HUES48 (cell line): ENCODE measurements around the gene RERE.

ENCODE experiments used
- H3K27ac ChIP-seq: one replicate; pipeline ENCODE4 v1.7.0; 2013; ENCODE audit warnings: low read depth, low read length, inconsistent platforms
- H3K27me3 ChIP-seq: 2 replicates; pipeline ENCODE4 v1.6.1; 2013; ENCODE audit warnings: mild to moderate bottlenecking, low read length; ENCODE audit not compliant: control insufficient read depth, insufficient read depth
- H3K36me3 ChIP-seq: 2 replicates; pipeline ENCODE4 v1.6.1; 2013; ENCODE audit warnings: low read length; ENCODE audit not compliant: control insufficient read depth, insufficient read depth
- H3K4me1 ChIP-seq: 2 replicates; pipeline ENCODE4 v1.6.1; 2013; ENCODE audit warnings: mild to moderate bottlenecking, low read length; ENCODE audit not compliant: control insufficient read depth, insufficient read depth
- H3K4me3 ChIP-seq: 2 replicates; pipeline ENCODE4 v1.5.1; 2013; ENCODE audit warnings: mild to moderate bottlenecking, low read depth, low read length
- H3K9ac ChIP-seq: 2 replicates; pipeline ENCODE4 v1.6.1; 2013; ENCODE audit warnings: mild to moderate bottlenecking, low read depth, low read length, moderate library complexity
- H3K9me3 ChIP-seq: 2 replicates; pipeline ENCODE4 v1.6.1; 2013; ENCODE audit warnings: low read length; ENCODE audit not compliant: control insufficient read depth, insufficient read depth

RERE gene

GRCh38 chr1:8354038-8354437 lies 463.4 kb downstream of the RERE start:
- Histone ChIP-seq H3K27me3 (no peaks in the 10 kb centered on the region), H3K9me3 (no peaks in the 10 kb centered on the region), H3K4me3 (no peak overlapping the region), H3K4me1 (0 out of 2 replicates have a peak, but pooled peaks cover 4% of the 10 kb centered on the region), H3K27ac (no peak overlapping the region), H3K9ac (no peak overlapping the region), H3K36me3 (peaks cover 68% of the 10 kb centered on the region)

DNA sequence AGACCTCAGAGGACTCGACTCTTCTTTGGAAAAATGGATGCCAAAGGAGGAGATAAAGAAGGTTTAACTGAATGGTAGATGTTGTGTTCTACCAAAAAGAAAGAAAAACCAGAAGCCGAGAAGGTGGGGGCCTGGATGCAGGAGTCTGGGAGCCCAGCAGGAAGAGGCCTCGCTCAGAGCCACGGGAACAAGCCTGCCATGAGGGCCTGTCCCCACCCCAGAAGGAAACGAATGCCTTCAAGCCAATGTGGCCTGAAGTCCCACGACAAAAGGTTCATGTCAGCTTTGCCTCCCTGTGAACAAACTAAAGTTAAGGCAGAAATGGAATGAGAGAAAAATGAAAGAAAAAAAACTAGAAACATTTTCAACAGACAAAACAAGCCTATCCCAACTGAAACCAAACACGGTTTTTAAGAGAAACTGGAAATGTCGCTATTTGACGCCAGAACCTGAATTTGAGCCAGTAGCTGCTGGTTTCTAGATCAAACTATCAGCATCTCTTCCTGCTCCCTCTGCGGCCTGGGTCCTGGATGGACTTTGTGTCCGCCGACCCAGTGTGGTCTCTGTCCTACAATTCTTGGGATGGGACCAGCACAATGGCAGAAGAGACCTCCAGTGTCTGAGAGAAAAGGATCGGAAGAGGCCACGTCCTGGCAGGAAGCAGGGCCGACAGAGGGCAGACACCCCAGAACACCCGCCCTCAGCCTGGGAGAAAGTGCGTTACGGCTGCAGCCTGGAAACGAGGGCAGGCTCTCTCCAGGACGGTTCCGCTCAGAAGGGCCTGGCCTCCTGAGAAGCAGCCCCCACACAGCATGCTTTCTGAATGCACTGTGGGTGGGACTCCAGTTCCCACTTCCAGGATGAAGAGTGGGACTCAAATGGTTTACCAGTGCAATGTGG lies 464.3 kb downstream of the RERE start:
- Histone ChIP-seq H3K4me1 (0 out of 2 replicates have a peak, but pooled peaks cover 4% of the 10 kb centered on the region), H3K4me3 (no peak overlapping the region), H3K27ac (peak overlapping the region; percentile 29), H3K9ac (no peak overlapping the region), H3K27me3 (no peaks in the 10 kb centered on the region), H3K36me3 (peaks cover 59% of the 10 kb centered on the region), H3K9me3 (no peaks in the 10 kb centered on the region)

DNA sequence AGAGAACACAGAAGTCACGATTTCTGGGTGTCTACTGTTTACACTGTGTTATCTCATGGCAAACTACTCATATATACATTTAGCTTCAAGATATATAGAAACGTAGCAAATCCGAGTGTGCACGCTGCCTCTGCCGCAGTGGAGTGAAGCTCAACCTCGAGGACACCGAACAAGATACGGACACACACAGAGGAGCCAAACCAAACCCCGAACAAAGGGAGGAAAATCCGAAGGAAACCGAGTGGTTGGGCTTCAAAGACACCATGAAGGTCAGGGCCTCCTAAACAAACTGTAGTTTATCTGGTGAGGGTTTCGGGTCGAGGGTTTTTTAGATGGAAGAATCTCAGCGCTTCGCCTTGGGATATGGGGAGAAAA lies 465.0 kb downstream of the RERE start:
- Histone ChIP-seq H3K9me3 (no peaks in the 10 kb centered on the region), H3K27me3 (no peaks in the 10 kb centered on the region), H3K9ac (no peak overlapping the region), H3K4me1 (peaks cover 7% of the 10 kb centered on the region; the same call in 1 of the 2 replicates), H3K36me3 (peaks cover 52% of the 10 kb centered on the region), H3K27ac (no peak overlapping the region), H3K4me3 (no peak overlapping the region)

DNA sequence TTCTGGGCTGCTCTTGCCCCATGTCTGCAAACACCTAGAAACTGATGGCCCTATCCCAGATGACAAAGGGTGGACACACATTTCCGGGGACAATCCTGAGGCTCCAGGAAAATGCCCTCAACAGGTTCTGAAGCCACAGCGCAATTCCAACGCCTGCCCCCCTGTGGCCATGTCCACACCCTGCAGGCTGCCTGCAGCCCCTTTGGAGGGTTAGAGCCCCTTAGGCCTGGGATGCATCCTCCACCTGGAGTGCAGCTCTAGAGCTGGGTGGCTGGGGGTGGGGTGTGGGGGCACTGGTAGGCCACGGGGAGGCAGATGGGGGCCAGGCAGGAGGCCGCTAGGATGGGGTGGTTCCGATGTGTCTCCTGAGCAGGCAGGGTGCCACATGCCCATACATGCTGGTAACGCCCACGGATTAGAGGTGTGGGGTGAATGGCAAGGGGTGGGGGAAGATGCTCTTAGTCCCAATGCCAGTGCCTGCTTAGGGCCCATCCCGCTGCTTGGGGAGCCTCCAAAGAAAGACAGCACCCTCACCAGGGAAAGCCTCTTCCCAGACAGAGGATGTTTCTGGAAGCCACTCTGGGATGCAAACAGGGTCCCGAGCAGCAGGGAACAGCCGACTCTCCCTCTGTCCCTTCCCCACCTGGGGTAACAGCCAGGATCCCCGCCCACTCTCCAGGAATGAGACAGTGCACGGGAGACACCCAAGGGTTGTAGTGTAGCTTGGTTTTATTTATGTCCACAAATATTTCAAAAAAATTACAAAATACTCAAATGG lies 465.6 kb downstream of the RERE start:
- Histone ChIP-seq H3K27me3 (no peaks in the 10 kb centered on the region), H3K27ac (no peak overlapping the region), H3K36me3 (peaks cover 46% of the 10 kb centered on the region), H3K4me3 (no peak overlapping the region), H3K9me3 (no peaks in the 10 kb centered on the region), H3K4me1 (peaks cover 7% of the 10 kb centered on the region; the same call in 1 of the 2 replicates), H3K9ac (no peak overlapping the region)

DNA sequence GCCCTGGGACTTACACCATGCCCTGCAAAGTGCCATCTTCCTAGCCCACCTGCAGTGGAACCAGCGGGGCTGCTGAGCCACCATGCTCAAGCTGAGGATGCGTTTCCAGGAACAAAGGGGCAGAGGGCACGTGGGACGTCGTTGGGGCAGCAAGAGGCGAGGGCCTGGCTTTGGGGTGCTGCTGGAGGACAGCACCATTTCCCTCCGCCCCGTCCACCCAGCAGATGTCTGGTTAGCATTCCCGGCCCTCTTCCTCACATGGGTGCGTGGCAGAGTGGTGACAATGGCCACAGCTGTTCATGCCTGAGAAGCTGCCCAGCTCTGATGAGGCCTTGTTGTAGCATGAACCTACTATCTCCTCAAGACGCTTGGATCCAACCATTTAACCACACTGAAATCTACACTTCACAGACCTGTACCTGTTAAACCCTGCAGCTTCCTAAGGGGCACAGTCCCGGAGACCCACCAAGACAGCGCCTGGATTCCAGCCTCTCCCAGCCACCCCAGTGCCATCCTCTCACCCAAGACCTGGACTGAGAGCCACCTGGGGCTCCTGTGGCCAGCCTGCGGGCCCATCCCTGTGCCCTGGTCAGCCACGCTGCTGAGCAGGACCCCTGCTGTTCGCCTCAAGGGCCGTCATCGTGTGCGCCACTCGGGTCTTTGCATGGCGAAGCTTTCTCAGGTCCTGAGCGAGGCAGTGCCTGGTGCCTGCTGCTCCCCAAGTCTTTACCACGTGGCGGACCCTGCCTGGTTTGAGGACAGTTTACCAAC lies 466.3 kb downstream of the RERE start:
- no peak overlapping the region for H3K9ac ChIP-seq
- H3K4me1 ChIP-seq = peaks cover 7% of the 10 kb centered on the region; the same call in 1 of the 2 replicates
- no peaks in the 10 kb centered on the region for H3K27me3 ChIP-seq
- no peaks in the 10 kb centered on the region for H3K9me3 ChIP-seq
- peaks cover 38% of the 10 kb centered on the region for H3K36me3 ChIP-seq
- H3K4me3 ChIP-seq = no peak overlapping the region
- no peak overlapping the region for H3K27ac ChIP-seq

DNA sequence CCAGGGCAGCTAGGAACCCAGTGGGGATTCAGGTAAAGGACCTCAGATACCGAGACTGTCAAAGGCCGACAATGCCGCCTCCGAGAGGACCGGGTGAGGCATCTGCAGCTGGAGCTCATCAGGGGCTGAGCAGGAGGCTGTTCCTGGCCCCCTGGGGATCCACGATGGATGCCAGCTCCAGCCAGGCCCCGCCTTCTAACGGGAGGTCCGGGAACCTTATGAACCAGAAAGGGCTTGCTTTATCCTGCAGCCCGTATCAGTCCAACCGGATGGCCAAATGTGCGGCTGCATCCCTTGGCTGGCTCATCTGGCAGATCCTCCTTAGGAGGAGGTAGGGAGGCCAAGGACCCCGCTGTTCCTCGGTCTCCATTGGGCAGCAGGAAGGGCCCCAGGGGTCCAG lies 467.5 kb downstream of the RERE start:
- no peak overlapping the region for H3K4me3 ChIP-seq
- peaks cover 7% of the 10 kb centered on the region; the same call in 1 of the 2 replicates for H3K4me1 ChIP-seq
- H3K27me3 ChIP-seq = no peaks in the 10 kb centered on the region
- peaks cover 27% of the 10 kb centered on the region for H3K36me3 ChIP-seq
- no peaks in the 10 kb centered on the region for H3K9me3 ChIP-seq
- H3K27ac ChIP-seq = no peak overlapping the region
- H3K9ac ChIP-seq = no peak overlapping the region

DNA sequence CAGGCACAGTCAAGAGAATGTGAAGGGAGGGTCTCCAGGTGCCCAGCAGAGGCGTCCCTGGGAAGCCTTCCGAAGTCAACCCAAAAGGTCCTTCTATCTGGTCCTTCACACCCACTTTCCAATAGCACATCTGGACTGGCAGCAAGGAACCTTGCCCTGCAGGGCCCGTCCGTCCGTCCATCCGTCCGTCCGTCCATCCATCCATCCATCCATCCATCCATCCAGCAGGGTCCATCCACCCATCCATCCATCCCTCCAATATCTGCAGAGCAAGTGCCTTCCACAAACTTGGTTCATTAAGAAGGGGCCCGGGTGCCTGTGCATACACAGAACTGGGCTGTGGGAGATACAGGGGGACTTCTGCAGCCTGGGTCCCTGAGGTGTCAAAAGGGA lies 468.0 kb downstream of the RERE start:
- Histone ChIP-seq H3K9me3 (no peaks in the 10 kb centered on the region), H3K4me1 (peaks cover 7% of the 10 kb centered on the region; the same call in 1 of the 2 replicates), H3K36me3 (peaks cover 22% of the 10 kb centered on the region), H3K9ac (no peak overlapping the region), H3K27ac (no peak overlapping the region), H3K4me3 (no peak overlapping the region), H3K27me3 (no peaks in the 10 kb centered on the region)

- Histone ChIP-seq H3K36me3 (peaks cover 17% of the 10 kb centered on the region), H3K27me3 (no peaks in the 10 kb centered on the region), H3K4me1 (peaks cover 7% of the 10 kb centered on the region; the same call in 1 of the 2 replicates), H3K9ac (no peak overlapping the region), H3K27ac (no peak overlapping the region), H3K9me3 (no peaks in the 10 kb centered on the region), H3K4me3 (no peak overlapping the region)
Observed at GRCh38 chr1:8348777-8349472, 468.5 kb downstream of the RERE start.

- no peak overlapping the region for H3K9ac ChIP-seq
- no peaks in the 10 kb centered on the region for H3K27me3 ChIP-seq
- peaks cover 9% of the 10 kb centered on the region; the same call in 1 of the 2 replicates for H3K36me3 ChIP-seq
- peaks cover 7% of the 10 kb centered on the region; the same call in 1 of the 2 replicates for H3K4me1 ChIP-seq
- no peak overlapping the region for H3K27ac ChIP-seq
- H3K4me3 ChIP-seq = no peak overlapping the region
- H3K9me3 ChIP-seq = no peaks in the 10 kb centered on the region
Observed at GRCh38 chr1:8348047-8348776, 469.2 kb downstream of the RERE start.
